ENCODE results near the gene CACNA1B.
"Not testable (repeated sequence)": the region's sequence is repeated elsewhere in the genome, so short reads cannot be mapped to it uniquely, and the experiment has no call there.

- not testable (repeated sequence) for TF ChIP-seq CTCF (IDR thresholded peaks at IDR 0.05); ZFX (IDR thresholded peaks at IDR 0.05; ENCODE audit: borderline replicate concordance)
Measured at GRCh38 chr9:138142528-138143244, 265.1 kb downstream of the CACNA1B start.
